HepG2 (cell line): ENCODE data around the gene DNAJC12. TPM values are rescaled to one million over a fixed set of nuclear protein-coding genes. Genes with fewer than 3 reads are reported as not detected.
A peak's percentile ranks its signal among the peaks of the same experiment; 100 is the strongest.

Experiments
- AHR ChIP-seq: IDR thresholded peaks from 2 replicates; pipeline ENCODE4 v1.6.1; 2018; ENCODE audit warnings: missing genetic modification reagents, missing compliant biosample characterization
- CEBPB ChIP-seq: IDR thresholded peaks from 2 replicates; pipeline ENCODE4 v1.6.1; 2011; ENCODE audit warnings: low read depth, low read length, improper control_type of control experiment, borderline replicate concordance
- CEBPG ChIP-seq: IDR thresholded peaks from 2 replicates; pipeline ENCODE4 v1.6.1; 2016
- FOXK1 ChIP-seq: sonication (generic); formaldehyde crosslinking; IDR thresholded peaks from 2 replicates; pipeline ENCODE4 v1.4.0; 2020; ENCODE audit warnings: low read depth, missing genetic modification reagents, borderline replicate concordance
- HDAC6 ChIP-seq: fragments of 200-600 bp; sonication (generic); IDR thresholded peaks from 2 replicates; pipeline ENCODE4 v1.7.0; 2017; ENCODE audit warnings: mild to moderate bottlenecking, antibody characterized with exemption, low read length, low read depth
- PATZ1 ChIP-seq: sonication (generic); formaldehyde crosslinking; IDR thresholded peaks from 2 replicates; pipeline ENCODE4 v1.4.0; 2020; ENCODE audit warnings: missing genetic modification reagents
- RFXAP ChIP-seq: sonication (generic); formaldehyde crosslinking; IDR thresholded peaks from 2 replicates; pipeline ENCODE4 v1.4.0; 2020; ENCODE audit warnings: missing genetic modification reagents, borderline replicate concordance
- RORA ChIP-seq: sonication (generic); formaldehyde crosslinking; IDR thresholded peaks from 2 replicates; pipeline ENCODE4 v1.5.0; 2020; ENCODE audit warnings: mild to moderate bottlenecking, missing genetic modification reagents, moderate library complexity
- SOX5 ChIP-seq: IDR thresholded peaks from 2 replicates; pipeline ENCODE4 v1.6.1; 2016; ENCODE audit warnings: borderline replicate concordance
- THAP8 ChIP-seq: sonication (generic); formaldehyde crosslinking; IDR thresholded peaks from 2 replicates; pipeline ENCODE4 v1.5.1; 2020; ENCODE audit warnings: missing genetic modification reagents, mild to moderate bottlenecking, borderline replicate concordance
- ZBTB20 ChIP-seq: sonication (generic); formaldehyde crosslinking; IDR thresholded peaks from 2 replicates; pipeline ENCODE4 v1.8.1; 2023; ENCODE audit warnings: missing genetic modification reagents, low read depth, mild to moderate bottlenecking, borderline replicate concordance
- ZBTB33 ChIP-seq: sonication (generic); formaldehyde crosslinking; IDR thresholded peaks from 2 replicates; pipeline ENCODE4 v1.4.0; 2020; ENCODE audit warnings: missing genetic modification reagents
- ZBTB43 ChIP-seq: sonication (generic); formaldehyde crosslinking; conservative IDR thresholded peaks from 2 replicates; pipeline ENCODE4 v1.4.0; 2020; ENCODE audit warnings: missing genetic modification reagents
- ZMAT5 ChIP-seq: sonication (generic); formaldehyde crosslinking; IDR thresholded peaks from 2 replicates; pipeline ENCODE4 v1.5.0; 2020; ENCODE audit warnings: mild to moderate bottlenecking, low read depth, missing genetic modification reagents, borderline replicate concordance
- ZNF160 ChIP-seq: sonication (generic); formaldehyde crosslinking; IDR thresholded peaks from 2 replicates; pipeline ENCODE4 v1.8.0; 2022; ENCODE audit warnings: mild to moderate bottlenecking, inconsistent platforms, missing genetic modification reagents
- ZNF207 ChIP-seq: fragments of 450-650 bp; IDR thresholded peaks from 2 replicates; pipeline ENCODE4 v1.6.1; 2016; ENCODE audit warnings: antibody characterized with exemption, borderline replicate concordance
- ZNF24 ChIP-seq: fragments of 450-650 bp; IDR thresholded peaks from 2 replicates; pipeline ENCODE4 v1.6.1; 2017; ENCODE audit warnings: antibody characterized with exemption, mild to moderate bottlenecking
- ZNF550 ChIP-seq: sonication (generic); formaldehyde crosslinking; IDR thresholded peaks from 2 replicates; pipeline ENCODE4 v1.4.0; 2020; ENCODE audit warnings: mild to moderate bottlenecking, missing genetic modification reagents, borderline replicate concordance
- ZNF749 ChIP-seq: sonication (generic); formaldehyde crosslinking; IDR thresholded peaks from 2 replicates; pipeline ENCODE4 v1.8.0; 2022; ENCODE audit warnings: mild to moderate bottlenecking, missing genetic modification reagents, moderate library complexity, borderline replicate concordance
- ZNF883 ChIP-seq: sonication (generic); formaldehyde crosslinking; IDR thresholded peaks from 2 replicates; pipeline ENCODE4 v1.5.1; 2020; ENCODE audit warnings: mild to moderate bottlenecking, missing genetic modification reagents; ENCODE audit errors: not compliant biosample characterization
- ZUFSP ChIP-seq: sonication (generic); formaldehyde crosslinking; IDR thresholded peaks from 2 replicates; pipeline ENCODE4 v1.9.0; 2021; ENCODE audit warnings: missing genetic modification reagents, mild to moderate bottlenecking, borderline replicate concordance
- polyA plus RNA-seq, 8 experiments: library from polyadenylated mRNA; depleted of rRNA in 3 of 8; stranded (reverse) in 7 of 8; unstranded in 1 of 8; fragments of >200 nt; fragmentation: Illumina TruSeq in 4 of 8; extraction: Trizol in 4 of 8; gene quantifications; 2 replicates each; pipeline versions ENCODE4 v1.2.1 to v1.2.3, GENCODE V29; 2011 to 2016; ENCODE audit warnings: low read depth in 4 of 8, missing spikeins in 1 of 8, mixed read lengths in 1 of 8; ENCODE audit not compliant: insufficient read depth in 1 of 8
- total RNA-seq, 5 experiments: library from RNA; depleted of rRNA; stranded (reverse); fragments of >200 nt; fragmentation: Illumina TruSeq; extraction: Trizol; gene quantifications; 2 replicates each; pipeline ENCODE4 v1.2.3, GENCODE V29; 2016; ENCODE audit warnings: low read depth in 1 of 5

The DNAJC12 gene
- total and polyA plus RNA-seq, 2 of the 13 experiments (the other 11 are each of a cell fraction or from before 2014, with no cell fraction given): 11.6 to 43.9 TPM

GRCh38 chr10:67884842-67885670 lies 47.1 kb upstream of the DNAJC12 start (continued):
- TF ChIP-seq THAP8 (CRISPR knock-in tag): no peak
- peak; percentile 33 for TF ChIP-seq ZNF883 (CRISPR knock-in tag)
- no peak for TF ChIP-seq SOX5
- TF ChIP-seq HDAC6: no peak
- no peak for TF ChIP-seq ZNF749 (CRISPR knock-in tag)
- TF ChIP-seq CEBPG (CRISPR knock-in tag): no peak
- no peak for TF ChIP-seq AHR (CRISPR knock-in tag)
- no peak for TF ChIP-seq ZBTB33
- 0 out of 2 replicates have a peak, but pooled peaks have one; percentile 9 for TF ChIP-seq ZBTB43 (CRISPR knock-in tag)
- TF ChIP-seq FOXK1 (CRISPR knock-in tag): no peak
- TF ChIP-seq CEBPB: no peak
- TF ChIP-seq RORA (CRISPR knock-in tag): no peak
- no peak for TF ChIP-seq ZBTB20
- TF ChIP-seq PATZ1 (CRISPR knock-in tag): peak; percentile 88
- TF ChIP-seq ZNF160 (CRISPR knock-in tag): no peak
- TF ChIP-seq ZNF24: no peak
- no peak for TF ChIP-seq ZNF550
- TF ChIP-seq ZNF207: no peak
- no peak for TF ChIP-seq ZUFSP (CRISPR knock-in tag)
- TF ChIP-seq RFXAP (CRISPR knock-in tag): peak; percentile 63; the same call in 1 of the 2 replicates
- TF ChIP-seq ZMAT5 (CRISPR knock-in tag): no peak
